ENCODE measurements around the gene MFSD6.
A peak's percentile ranks its signal among the peaks of the same experiment; 100 is the strongest.
"Not testable (repeated sequence)": the region's sequence is repeated elsewhere in the genome, so short reads cannot be mapped to it uniquely, and the experiment has no call there.

Gene MFSD6

DNA sequence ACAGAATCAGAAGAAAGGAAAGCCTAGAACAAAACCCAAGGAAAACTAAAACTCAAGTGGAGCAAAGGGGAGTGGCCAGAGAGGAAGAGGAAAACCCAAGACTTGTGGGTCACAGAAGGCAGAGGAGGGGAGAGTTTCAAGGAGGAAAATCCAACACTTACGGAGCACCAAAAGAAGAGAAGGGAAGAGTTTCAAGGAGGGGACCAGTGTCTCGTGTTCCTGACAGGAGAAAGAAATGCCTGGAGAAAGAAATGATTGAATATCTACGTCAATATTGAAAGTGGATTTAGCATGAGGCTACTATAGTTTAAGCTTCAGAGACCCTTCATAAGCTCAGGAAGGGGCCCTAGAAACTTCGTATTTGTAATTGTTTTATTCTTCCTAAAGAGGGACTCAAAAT, 1.4 kb upstream of the MFSD6 start:
- DNase-seq = no peak

DNA sequence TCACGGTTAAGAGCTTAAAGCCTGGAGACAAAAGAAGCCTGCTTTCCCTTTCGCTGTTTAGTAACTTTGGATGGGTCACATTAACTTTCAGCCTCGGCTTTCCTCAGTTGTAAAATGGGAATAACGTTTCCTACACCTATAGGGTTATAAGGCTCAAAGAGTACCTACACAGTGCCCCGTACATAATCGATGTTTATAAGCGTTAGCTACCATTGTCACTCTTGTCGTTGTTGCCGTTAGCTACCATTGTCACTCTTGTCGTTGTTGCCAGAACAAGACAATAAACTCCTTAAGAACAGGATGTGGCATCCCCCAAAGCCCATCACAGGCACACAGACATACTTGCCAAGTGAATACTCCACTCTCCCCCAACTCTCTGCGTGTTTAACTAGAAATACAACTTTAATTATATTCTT, 901 bp upstream of the MFSD6 start:
- no peak for DNase-seq

DNA sequence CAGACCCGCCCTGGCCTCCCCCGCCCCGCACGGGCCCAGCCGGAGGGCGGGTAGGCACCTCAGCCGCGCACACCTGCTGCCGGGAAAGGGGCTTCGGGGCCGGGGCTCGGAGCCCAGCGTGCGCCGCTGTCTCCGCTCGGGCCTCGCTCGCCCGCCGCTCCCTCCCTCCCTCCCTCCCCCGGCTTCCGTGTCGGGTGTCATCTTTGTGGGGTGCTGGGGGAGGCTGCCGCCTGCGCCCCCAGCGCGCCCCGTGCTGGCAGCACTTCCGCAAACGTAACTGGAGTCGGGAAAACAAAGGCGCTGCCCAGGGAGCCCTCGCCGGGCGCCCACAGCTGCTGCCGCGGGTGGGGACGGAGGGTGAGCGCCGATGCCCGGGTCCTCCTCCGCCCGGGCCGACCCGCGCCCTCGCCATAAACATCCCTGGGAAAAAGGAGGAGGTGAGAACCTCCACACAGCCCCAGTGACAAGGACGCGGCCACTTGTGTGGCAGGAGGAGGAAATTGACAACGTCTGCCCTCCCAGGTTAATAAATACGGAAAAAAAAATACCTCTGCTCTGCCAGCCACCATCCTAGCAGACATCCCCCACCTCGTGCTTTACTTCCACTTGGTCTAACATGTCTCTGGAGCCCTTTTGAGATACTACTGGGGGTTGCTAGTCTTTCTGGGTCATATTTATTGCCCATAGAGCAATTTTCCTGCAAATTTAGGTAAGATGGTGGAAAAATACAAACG, 550 bp downstream of the MFSD6 start:
- DNase-seq = peak; percentile 63

DNA sequence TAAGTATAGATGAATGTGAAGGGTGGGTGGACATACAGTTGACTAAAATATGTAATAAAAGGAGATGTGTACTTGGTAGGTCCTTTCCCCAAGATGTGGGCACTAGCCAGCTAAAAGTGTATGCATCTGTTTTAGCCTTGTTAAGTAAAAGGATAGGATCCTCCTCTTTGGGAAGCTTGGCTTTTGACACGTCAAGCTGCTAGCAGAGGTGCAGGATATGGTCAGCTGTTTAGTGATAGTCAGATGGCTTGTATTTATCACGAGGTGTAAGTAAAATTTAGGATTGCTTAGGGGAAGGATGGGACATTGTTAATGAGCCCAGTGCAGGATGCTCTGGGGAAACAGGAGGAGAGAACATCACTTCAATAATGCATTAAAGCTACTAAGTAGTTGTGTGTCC, 1.5 kb downstream of the MFSD6 start:
- DNase-seq = no peak

DNA sequence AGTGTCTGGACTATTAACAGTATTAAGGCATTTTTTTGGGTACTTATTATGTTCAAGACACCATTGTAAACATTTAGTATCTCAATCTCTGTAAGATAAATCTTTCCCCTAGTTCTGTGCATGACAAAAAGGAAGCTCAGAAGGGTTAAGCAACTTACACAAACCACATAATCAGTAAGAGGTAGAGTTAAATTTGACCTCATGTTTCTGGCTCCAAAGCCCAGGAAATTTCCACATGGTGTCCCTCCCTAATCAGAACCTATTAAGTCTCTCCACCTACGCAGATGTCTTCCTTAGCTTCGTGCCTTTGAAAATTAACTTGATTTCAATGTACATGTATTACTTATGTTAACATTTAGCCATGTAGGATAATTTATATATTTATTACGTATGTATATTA, 2.0 kb downstream of the MFSD6 start:
- no peak for DNase-seq

DNA sequence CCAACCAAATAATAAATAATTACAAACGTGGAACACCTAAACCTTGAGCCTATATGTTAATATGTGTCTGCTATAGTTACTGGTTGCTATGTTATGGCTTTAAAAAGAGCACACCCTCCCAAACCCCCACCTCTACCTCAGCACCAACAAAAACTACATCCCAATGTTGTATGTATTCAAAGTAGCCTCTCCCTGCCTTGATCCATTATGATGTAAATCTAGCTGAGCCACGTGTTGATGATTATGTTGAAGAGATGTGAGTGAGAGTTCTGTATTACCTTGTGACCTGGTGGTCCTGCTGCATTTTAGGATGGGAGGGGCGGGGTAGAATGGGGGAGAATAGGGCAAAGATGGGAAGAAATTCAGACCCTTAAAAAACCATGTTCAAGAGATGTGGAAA, 4.8 kb downstream of the MFSD6 start:
- DNase-seq = no peak

DNA sequence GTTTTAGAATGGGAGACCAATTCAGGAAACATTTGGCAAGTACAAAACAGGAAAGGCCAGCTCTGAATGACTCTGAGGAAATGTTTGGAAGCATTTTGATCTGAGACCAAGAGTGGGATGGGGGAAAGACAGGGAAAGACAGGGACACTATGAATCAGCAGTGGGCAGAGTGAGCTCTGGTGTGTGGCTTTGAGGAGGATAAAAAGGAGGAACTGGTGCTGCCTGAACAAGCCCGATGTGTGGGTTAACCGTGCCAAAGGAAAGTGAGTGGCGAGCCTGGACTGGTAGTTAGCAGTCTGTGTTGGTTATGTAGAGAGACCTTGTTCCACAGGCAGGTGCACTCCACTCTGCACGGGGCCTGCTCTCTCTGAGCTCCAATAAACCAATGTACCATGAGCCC, 5.3 kb downstream of the MFSD6 start:
- no peak for DNase-seq

DNA sequence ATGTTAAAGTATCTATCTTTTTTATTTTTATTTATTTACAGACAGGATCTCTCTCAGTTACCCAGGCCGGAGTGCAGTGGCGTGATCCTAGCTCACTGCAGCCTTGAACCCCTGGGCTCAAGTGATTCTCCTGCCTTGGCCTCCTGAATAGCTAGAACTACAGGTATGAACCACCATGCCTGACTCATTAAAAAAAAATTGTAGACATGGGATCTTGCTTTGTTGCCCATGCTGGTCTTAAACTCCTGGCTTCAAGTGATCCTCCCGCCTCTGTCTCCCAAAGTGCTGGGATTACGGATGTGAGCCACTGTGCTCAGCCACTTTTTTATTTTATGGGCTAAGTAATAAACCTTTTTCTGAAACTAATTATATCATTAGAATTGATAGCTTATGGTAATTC, 7.1 kb downstream of the MFSD6 start:
- no peak for DNase-seq

DNA sequence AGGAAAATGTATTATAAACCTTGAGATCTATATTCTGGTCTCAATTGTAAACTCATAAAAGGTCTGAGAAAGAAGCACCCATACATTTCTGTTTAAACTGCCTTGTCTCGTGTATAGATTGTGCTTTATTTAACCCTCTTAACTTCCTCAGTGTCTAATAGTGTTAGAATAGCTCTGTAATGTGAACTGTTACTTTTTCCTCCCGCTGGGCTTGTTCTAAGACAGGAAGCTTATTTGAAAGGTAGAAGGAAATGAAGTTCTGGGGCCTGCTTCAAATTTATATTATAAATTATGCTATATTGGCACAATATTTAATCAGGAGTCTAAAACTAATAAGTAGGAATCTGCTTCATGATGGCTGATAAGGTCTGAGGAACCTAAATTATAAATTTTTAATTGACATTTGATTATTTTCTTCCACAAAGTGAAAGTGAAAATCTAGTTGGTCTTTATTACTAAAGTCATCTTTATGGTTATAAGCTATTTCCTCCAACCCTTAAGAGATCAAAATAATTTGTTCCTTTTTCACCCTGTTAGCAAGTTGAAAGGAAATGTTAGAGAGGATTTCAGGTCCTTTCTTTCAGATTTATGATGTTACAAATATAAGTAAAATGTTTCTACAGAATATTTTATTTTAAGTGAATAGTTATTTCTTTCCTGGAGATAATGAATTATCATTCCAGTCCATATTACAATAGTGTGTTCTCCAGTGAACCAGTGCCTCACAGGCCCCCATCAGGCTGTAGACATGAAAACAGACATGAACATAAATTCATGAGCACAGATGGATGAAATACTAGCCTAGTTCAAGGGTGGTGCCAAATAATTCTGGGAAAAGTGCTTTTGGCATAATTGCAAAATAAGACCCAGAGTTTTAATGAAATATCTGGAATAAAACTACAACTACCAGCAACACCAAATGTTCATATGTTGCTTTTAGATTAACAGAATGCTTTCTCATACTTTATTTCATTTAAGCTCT, 7.9 kb downstream of the MFSD6 start:
- no peak for DNase-seq

DNA sequence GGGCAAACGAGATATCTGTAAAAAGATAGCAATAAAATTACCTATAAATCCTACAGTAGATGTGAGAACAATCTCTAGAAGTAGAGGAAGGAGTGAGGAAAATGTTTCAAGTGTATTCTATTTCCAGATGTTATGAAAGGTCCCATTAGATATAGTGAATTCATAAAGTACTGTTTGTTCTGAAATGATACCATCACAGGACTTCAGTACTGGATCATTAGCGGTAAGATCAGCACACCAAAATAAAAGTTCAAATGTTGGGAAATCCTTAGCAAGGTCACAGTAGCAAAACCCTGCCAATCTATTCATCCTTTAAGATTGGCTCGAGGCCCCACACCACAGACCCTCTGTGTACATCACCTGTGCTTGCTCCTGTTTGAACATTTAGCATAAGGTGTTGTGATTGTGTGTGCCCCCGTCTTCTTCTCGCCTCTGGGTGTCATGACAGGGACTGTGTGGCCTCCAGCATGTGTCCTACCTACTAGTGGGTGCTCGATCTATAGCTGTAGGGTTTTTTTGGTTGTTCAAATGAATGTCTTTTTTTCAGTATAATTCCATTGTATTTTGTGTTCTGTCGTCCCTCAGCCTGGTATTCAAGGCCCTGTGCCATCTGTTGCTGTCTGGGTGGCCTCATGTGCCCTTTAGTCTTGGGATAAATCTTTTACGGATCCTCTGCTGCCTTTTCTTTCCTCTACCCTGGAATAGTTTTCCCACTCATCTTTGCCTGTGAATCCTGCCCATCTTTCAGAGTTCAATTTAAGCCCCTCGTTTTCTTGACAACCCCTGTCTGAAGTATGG, 9.1 kb downstream of the MFSD6 start:
- DNase-seq = no peak

DNA sequence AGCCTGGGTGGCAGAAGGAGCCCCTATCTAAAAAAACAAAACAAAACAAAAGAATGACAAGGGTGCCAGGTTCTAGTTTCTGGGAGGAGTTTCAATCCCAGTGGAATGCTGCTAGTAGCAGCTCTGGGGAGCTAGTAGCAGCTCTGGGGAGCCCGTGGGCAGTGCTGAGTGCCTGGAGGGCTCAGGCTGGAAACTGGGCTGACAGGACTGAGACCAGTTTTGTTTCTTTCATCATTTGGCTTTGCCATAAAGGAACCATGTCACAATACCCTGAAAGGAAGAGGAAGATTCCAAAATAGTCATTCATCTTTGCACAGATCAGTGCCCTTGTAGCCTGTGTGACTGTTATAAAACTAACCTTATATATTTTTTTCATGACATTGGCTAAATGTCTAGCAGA, 10.6 kb downstream of the MFSD6 start:
- no peak for DNase-seq

DNA sequence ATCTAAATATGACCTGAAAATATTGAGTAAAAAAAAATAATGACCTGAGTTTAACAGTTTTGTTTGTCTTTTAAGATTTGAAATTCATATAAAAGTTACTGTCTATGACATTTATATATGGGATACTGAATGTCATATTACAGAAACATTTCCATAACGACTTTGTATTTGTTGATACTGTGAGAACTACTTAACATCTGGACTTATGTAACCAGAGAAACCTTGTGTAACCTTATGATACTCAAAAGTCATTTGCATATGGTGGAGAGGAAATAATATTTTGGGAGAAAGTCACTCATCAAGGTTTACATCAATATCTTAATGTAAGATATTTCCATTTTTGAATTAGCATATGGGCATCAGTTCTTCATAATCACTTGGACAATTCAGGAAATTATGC, 12.6 kb downstream of the MFSD6 start:
- no peak for DNase-seq

DNA sequence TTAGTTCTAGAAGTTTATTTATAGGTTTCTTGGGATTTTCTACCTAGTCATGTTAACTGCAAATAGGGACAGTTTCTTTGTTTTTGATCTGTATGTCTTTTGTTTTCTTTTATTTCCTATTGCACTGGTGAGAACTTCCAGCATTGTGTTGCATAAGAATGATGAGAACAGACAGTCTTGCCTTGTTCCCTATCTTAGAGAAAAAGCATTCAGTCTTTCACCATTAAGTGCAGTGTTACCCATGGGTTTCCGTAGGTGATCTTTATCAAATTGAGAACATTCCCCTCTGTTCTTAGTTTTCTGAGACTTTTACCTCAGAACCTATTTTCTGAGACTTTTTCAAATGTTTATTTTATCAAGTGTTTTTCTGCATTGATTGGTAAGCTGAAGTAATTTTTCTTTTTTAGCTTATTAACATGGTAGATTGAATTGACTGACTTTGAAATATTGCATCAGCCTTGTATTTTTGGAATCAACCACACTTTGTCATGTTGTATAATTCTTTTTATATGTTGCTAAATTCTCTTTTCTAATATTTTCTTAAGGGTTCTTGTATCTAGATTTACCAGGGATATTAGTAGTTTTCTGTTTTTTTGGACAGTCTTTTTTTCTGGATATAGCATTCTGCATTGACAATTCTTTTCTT, 17.2 kb downstream of the MFSD6 start:
- DNase-seq = no peak

DNA sequence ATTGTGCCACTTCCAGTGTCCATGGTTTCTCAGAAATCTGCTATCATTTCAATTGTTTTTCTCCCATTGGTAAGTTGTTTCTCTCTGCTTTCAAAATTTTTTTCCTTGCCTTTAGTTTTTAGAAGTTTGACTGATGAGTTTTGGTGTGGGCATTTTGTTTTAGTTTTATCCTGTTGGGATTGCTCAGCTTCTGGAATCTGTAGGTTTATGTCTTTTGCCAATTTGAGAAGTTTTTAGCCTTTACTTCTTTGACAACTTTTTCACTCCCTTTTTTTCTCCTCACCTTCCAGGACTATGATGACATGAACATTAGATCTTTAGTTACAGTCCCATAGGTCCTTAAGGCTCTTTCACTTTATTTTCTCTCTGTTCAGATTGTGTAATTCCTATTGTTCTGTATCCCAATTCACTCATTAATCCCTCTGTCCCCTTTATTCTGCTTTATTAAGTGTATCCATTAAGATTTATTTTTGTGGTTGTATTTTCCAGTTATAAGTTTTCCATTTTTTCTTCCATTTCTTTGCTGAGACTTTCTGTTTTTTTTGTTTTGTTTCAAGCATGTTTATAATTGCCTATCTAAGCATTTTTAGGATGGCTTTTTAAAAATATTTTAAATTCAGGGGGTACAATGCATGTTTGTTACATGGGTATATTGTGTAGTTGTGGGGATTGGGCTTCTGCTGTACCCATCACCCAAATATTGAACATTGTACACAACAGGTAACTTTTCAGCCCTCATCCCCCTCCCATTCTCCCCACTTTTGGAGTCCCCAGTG, 17.9 kb downstream of the MFSD6 start:
- no peak for DNase-seq

DNA sequence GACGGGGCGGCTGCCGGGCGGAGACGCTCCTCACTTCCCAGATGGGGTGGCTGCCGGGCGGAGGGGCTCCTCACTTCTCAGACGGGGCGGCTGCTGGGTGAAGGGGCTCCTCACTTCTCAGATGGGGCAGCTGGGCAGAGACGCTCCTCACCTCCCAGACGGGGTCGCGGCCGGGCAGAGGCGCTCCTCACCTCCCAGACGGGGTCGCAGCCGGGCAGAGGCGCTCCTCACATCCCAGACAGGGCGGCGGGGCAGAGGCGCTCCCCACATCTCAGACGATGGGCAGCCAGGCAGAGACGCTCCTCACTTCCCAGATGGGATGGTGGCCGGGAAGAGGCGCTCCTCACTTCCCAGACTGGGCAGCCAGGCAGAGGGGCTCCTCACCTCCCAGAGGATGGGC, 22.7 kb downstream of the MFSD6 start:
- DNase-seq = not testable (repeated sequence)

DNA sequence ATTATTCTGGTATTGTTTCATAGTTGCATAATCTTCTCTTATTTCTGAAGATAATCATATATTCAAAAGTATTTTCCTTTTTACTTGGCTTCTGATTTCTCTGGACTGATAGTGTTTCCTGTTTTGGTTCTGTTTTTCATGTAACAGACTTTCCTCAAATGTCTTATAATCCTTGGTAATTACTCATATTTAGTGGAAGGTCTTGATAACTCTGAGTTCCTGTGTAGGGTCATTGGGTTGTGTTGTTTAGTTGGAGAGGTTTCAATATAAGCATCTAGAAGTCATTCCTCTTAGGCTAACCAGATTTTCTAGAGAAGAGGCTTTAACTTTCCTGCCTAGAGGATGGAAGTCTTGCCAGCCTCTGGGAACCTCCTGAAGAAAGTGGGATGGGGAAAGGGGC, 23.8 kb downstream of the MFSD6 start:
- DNase-seq = no peak

DNA sequence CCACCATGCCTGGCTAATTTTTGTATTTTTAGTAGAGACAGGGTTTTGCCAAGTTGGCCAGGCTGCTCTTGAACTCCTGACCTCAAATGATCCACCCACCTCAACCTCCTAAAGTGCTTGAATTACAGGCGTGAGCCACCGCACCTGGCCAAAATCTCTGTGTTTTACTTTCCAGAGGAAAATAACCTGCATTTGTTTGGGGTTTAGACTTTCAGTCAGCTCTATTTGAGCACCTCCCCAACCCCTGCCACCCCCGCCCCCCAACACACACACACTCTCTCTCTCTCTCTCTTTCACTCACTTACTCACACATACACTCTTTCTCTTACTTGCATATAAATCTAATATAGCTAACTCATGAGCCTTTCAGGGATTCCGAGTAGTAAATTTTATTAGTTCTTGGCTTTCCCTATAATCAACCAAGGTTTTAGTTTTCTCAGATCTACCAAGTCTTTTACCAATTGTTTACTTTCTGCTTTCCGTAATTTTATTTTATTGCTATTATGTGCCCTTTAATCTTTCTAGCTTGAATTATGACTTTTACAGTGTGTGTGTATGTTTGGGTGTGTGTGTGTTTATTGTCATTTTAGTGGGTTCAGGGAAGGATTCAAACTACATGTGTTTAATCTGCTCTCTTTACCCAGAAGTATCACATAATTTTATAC, 24.5 kb downstream of the MFSD6 start:
- no peak for DNase-seq

DNA sequence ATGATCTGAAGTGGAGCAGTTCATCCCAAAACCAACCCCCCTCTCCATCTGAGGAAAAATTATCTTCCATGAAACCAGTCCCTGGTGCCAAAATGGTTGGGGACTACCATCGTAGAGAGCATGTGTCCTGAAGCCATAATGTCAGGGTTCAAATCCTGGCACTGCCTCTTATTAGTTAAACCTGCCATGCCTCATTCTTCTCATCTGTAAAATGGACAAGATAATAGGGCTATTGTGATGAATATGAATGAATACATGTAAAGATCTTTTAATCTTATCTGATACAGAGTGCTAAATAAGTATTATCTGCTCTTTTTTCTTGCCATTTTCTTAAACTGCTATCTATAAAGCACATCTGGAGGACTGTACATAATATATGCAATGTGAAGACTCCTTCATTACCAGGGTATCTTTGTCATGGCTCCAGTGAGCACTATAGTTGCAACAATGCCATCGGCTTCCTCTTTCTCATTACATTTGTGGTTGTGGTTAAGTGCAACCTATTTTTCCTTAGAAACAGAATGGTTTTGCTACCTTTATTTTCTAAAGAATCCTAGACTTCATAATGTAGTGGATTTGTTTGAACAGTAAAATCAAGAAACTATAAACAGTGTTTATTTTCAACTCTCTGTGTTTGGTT, 27.0 kb downstream of the MFSD6 start:
- DNase-seq = no peak

DNA sequence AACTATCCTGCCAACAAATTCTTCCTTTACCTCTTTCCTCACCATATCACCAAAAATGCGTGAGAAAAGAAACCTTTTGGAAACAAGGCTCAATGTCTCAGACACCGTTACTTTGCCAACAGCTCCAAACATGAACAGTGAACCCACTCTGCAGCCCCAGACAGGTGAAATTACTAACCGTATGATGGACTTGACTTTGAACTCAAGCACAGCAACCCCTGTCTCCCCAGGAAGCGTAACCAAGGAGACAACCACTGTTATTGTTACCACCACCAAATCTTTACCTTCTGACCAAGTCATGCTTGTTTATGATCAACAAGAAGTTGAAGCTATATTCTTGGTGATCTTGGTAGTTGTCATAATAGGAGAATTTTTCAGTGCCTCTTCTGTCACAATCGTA, 28.4 kb downstream of the MFSD6 start:
- DNase-seq = no peak

DNA sequence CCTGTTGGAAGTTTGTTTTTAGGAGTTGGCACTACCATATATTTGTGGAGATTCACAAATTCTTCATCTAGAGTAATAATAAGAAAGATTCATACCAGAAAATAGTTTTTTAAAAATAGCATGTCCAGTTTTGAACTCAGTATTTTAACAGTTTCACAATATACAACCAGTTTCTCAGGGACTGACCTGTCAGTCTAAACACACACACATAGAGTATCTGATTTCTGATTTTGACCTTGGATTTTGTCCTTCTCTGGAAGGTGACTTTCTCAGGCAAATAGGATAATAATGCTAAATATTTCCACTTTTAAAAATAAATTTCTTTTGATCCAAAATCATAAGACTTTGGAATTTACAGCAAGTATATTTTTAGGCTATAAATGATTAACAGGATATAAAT, 32.0 kb downstream of the MFSD6 start:
- DNase-seq = no peak

DNA sequence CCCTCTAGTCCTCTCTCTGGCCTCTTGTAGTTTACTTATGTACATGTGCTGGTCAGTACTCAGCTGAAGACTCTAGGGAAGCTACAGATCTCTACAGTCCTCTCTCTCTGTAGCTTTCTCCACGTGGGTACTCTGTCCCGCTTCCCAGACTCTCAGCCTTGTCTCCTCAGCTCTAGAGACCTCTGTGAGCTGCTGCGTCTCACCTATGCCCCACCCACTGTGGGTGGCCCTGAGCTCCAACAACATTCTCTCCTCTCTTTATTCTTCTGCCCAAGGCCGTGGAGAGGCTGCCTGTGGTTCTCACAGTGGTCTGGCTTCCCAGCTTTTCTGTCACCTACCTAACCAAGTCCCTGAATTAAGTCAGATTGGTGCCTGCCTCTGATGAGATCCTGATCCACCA, 33.4 kb downstream of the MFSD6 start:
- no peak for DNase-seq

Measured in right forelimb (tissue), 1 donor.